ENCODE measurements around the gene MRTFA.

GRCh38 chr22:40403651-40404050 lies 232.9 kb downstream of the MRTFA start:
- TF ChIP-seq POLR2AphosphoS5 (IDR thresholded peaks at IDR 0.05) (no peak), POLR2A (IDR thresholded peaks at IDR 0.05) (no peak)

Measured in prostate gland (tissue), 1 donor.